Body of pancreas (tissue), 4 donors: Measurements from ENCODE around the gene UCP2. TPM values are rescaled to one million over a fixed set of nuclear protein-coding genes. Genes with fewer than 3 reads are reported as not detected.

ENCODE experiments used
- ATAC-seq: fragments of 150-250 bp; one replicate; pipeline ENCODE4 v1.9.1; 2016
- DNase-seq, 4 donors: peaks; one replicate each; pipeline ENCODE4 v3.0.0-alpha.2; 2019
- H3K27ac ChIP-seq, 4 donors: fragments of 200-600 bp; sonication (generic); 1 replicate in 3 of 4; 2 replicates in 1 of 4; pipeline versions ENCODE4 v1.5.1 to v1.6.1; 2016 to 2019; ENCODE audit warnings: mild to moderate bottlenecking in 1 of 4, mixed read lengths in 1 of 4, moderate library complexity in 1 of 4
- H3K27me3 ChIP-seq, 2 donors: fragments of 200-600 bp; sonication (generic); one replicate each; pipeline ENCODE4 v1.6.0; 2016; ENCODE audit warnings: mild to moderate bottlenecking in 1 of 2
- H3K36me3 ChIP-seq, 2 donors: fragments of 200-600 bp; sonication (generic); replicated peaks in 1 of 2; 2 replicates each; pipeline ENCODE4 v1.5.1; 2016; ENCODE audit warnings: low read depth in 2 of 2; ENCODE audit not compliant: insufficient read depth in 1 of 2
- H3K4me1 ChIP-seq: fragments of 200-600 bp; sonication (generic); one replicate; pipeline ENCODE4 v1.6.0; 2016
- H3K4me3 ChIP-seq, 2 donors: fragments of 200-600 bp; sonication (generic); 1 replicate in 1 of 2; 2 replicates in 1 of 2; pipeline ENCODE4 v1.5.1; 2016 to 2019
- H3K9me3 ChIP-seq, 3 donors: fragments of 200-600 bp; sonication (generic); 1 replicate in 2 of 3; 2 replicates in 1 of 3; pipeline ENCODE4 v1.5.1; 2016
- CTCF ChIP-seq, 7 experiments: fragments of 450-650 bp in 4 of 7; fragments of 200-600 bp in 3 of 7; sonication (generic) in 3 of 7; IDR thresholded peaks; one replicate each; pipeline ENCODE4 v1.5.1; 2016 to 2019; ENCODE audit warnings: antibody characterized with exemption in 7 of 7
- POLR2A ChIP-seq, 3 donors: fragments of 450-650 bp; IDR thresholded peaks; one replicate each; pipeline ENCODE4 v1.6.1; 2016; ENCODE audit warnings: antibody characterized with exemption in 3 of 3, mild to moderate bottlenecking in 2 of 3
- WGBS, 2 donors: methylation state at CpG; one replicate each; pipeline ENCODE4 v1.1.5; 2017; 5-methylcytosine and 5-hydroxymethylcytosine counted together
- intact Hi-C: fragments of 100-400 bp; cut with DNase I; formaldehyde crosslinking; loops from one replicate; pipeline ENCODE4 v1.15.1; 2023
- total RNA-seq, 2 donors: library from RNA; depleted of rRNA; stranded (reverse); fragments of >200 nt; gene quantifications; one replicate each; pipeline ENCODE4 v1.1.0, GENCODE V29; 2016

Gene UCP2
- total RNA-seq, 2 donors from 2014 or later: 10.9 to 17.1 TPM

DNA sequence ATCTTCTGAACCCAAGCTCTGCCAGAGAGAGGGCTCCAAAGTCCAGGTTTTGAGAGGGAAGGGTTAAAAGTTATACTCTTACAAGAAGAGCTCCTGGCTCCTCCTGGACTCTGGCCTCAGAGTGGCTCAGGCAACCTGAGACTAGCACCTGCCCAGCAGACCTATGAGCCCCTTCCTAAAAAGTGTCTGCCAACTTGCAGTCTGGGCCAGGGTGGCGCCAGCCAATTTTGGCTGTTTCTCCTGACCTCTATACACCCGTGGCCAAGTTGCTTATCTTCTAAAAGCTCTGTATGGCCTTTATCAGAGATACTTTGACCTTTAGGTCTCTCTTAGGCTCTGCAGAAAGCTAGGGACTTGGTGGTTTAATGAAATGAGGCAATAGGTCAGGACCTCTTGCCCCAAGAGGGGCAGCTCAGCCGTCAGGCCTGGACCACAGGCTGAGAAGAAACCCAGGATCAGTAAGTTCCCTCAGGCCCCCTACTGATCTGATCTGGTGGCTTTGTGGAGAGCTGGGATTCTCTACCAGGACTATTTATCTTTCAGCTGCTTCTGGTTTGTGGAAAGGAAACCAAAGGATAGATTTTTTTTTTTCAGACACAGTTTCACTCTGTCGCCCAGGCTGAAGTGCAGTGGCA lies 36.6 kb upstream of the UCP2 start:
- H3K4me3 ChIP-seq: no peak overlapping the region
- H3K4me1 ChIP-seq: peaks cover 34% of the 10 kb centered on the region
- TF ChIP-seq CTCF (IDR thresholded peaks at IDR 0.05) (no peak), POLR2A (IDR thresholded peaks at IDR 0.05) (no peak)
- no peaks in the 10 kb centered on the region for H3K36me3 ChIP-seq
- DNase-seq (peak; percentile 43 to 63 (median 52)), ATAC-seq (peak; percentile 43)
- no peaks in the 10 kb centered on the region for H3K9me3 ChIP-seq
- whole genome bisulfite sequencing, 2 donors: 8 to 20% methylated on average over 4 of the region's 4 CpGs
- H3K27ac ChIP-seq: peak overlapping the region; percentile 84 to 92 (median 87)
- intact Hi-C loops: no loop called here
- no peaks in the 10 kb centered on the region for H3K27me3 ChIP-seq

- 26 to 59% methylated on average over 5 to 9 of the region's 9 CpGs for WGBS, 2 donors
- ATAC-seq: peak; percentile 96
These were observed 35.8 kb upstream of the UCP2 start for GRCh38 chr11:74018331-74019005.

GRCh38 chr11:74017631-74018030 lies 35.0 kb upstream of the UCP2 start:
- WGBS, 2 donors: 86 to 88% methylated on average over 3 of the region's 3 CpGs
- intact Hi-C loops: no loop called here
- Histone ChIP-seq H3K27me3 (no peaks in the 10 kb centered on the region), H3K4me1 (peaks cover 30% of the 10 kb centered on the region), H3K4me3 (no peak overlapping the region), H3K36me3 (no peaks in the 10 kb centered on the region), H3K9me3 (no peaks in the 10 kb centered on the region), H3K27ac (peak overlapping the region; percentile 84 to 92 (median 87))
- no peak for TF ChIP-seq CTCF (IDR thresholded peaks at IDR 0.05)
- TF ChIP-seq POLR2A (IDR thresholded peaks at IDR 0.05): no peak
- ATAC-seq (no peak), DNase-seq (no peak)

More at GRCh38 chr11:74018331-74019005, 35.8 kb upstream of the UCP2 start:
- peak; percentile 90 to 96 (median 95) for DNase-seq
- Histone ChIP-seq H3K4me1 (peaks cover 30% of the 10 kb centered on the region), H3K9me3 (no peaks in the 10 kb centered on the region), H3K27ac (peak overlapping the region; percentile 84 to 92 (median 87)), H3K36me3 (no peaks in the 10 kb centered on the region), H3K27me3 (no peaks in the 10 kb centered on the region), H3K4me3 (no peak overlapping the region)
- intact Hi-C loops: no loop called here
- peak in 1 of 7 experiments; percentile 11 for TF ChIP-seq CTCF (IDR thresholded peaks at IDR 0.05)
- TF ChIP-seq POLR2A (IDR thresholded peaks at IDR 0.05): peak in 2 of 3 donors; percentile 49 to 57

GRCh38 chr11:74015919-74016684 lies 33.5 kb upstream of the UCP2 start:
- no peaks in the 10 kb centered on the region for H3K9me3 ChIP-seq
- no peaks in the 10 kb centered on the region for H3K36me3 ChIP-seq
- 78 to 90% methylated on average over 5 of the region's 5 CpGs for WGBS, 2 donors
- no peak for ATAC-seq
- TF ChIP-seq CTCF (IDR thresholded peaks at IDR 0.05): no peak
- no peak for TF ChIP-seq POLR2A (IDR thresholded peaks at IDR 0.05)
- peaks cover 30% of the 10 kb centered on the region for H3K4me1 ChIP-seq
- DNase-seq: no peak
- H3K27me3 ChIP-seq: no peaks in the 10 kb centered on the region
- intact Hi-C loops: no loop called here
- no peak overlapping the region for H3K4me3 ChIP-seq
- H3K27ac ChIP-seq: no peak overlapping the region
